ENCODE data around the gene ZNF280B.

GRCh38 chr22:22506736-22507135 lies 1.8 kb downstream of the ZNF280B start:
- TF ChIP-seq CTCF (IDR thresholded peaks at IDR 0.05; ENCODE audit: poor library complexity) = no peak
- no peak for TF ChIP-seq EZH2 (IDR thresholded peaks at IDR 0.05; ENCODE audit: borderline replicate concordance)
- no peak for TF ChIP-seq EZH2phosphoT487 (IDR thresholded peaks at IDR 0.05; ENCODE audit: low read depth, severe bottlenecking, unreplicated experiment)

All from hepatocyte (in vitro differentiated cells).